Pancreas (tissue), 10 donors: Measurements from ENCODE around the gene USP44. TPM values are rescaled to one million over a fixed set of nuclear protein-coding genes. Genes with fewer than 3 reads are reported as not detected.

Source experiments
- ATAC-seq, 4 donors: fragments of 200-7000 bp; cut with Tn5 transposase; one replicate each; pipeline versions ENCODE4 v1.8.0 to v1.9.1; 2020; ENCODE audit warnings: mild to moderate bottlenecking in 4 of 4, moderate library complexity in 4 of 4
- DNase-seq, 6 donors: peaks; one replicate each; pipeline ENCODE4 v3.0.0-alpha.2; 2020
- FAIRE-seq: peaks from 2 replicates; lab custom pipeline; 2012; peaks lifted over from hg19 to GRCh38; lab: Jason Lieb, UNC
- H3K27ac ChIP-seq, 4 donors: fragments of 200-600 bp; sonication (generic); 1 replicate in 3 of 4; 2 replicates in 1 of 4; pipeline versions ENCODE4 v1.5.0 to v1.8.0; 2020
- H3K27me3 ChIP-seq, 4 donors: fragments of 200-600 bp; one replicate each; pipeline ENCODE4 v1.8.0; 2021
- H3K36me3 ChIP-seq, 3 donors: fragments of 200-600 bp; sonication (generic) in 1 of 3; one replicate each; pipeline versions ENCODE4 v1.5.0 to v1.8.0; 2020 to 2021
- H3K4me1 ChIP-seq, 3 donors: fragments of 200-600 bp; one replicate each; pipeline ENCODE4 v1.8.0; 2021
- H3K4me3 ChIP-seq, 4 donors: fragments of 200-600 bp; sonication (generic) in 2 of 4; one replicate each; pipeline versions ENCODE4 v1.5.0 to v1.8.0; 2020 to 2021
- H3K9me3 ChIP-seq, 4 donors: fragments of 200-600 bp; one replicate each; pipeline ENCODE4 v1.8.0; 2021
- CTCF ChIP-seq, 4 donors: fragments of 200-600 bp; sonication (generic) in 3 of 4; IDR thresholded peaks; one replicate each; pipeline versions ENCODE4 v1.5.0 to v1.8.0; 2021; ENCODE audit warnings: antibody characterized with exemption in 4 of 4
- WGBS, 2 donors: extraction: QIAGEN DNeasy Blood & Tissue Kit; methylation state at CpG; one replicate each; pipeline ENCODE4 v1.1.7; 2013; 5-methylcytosine and 5-hydroxymethylcytosine counted together
- intact Hi-C, 3 donors: fragments of 100-400 bp; cut with DNase I; formaldehyde crosslinking; loops; one replicate each; pipeline versions ENCODE4 v1.11.1 to v1.14.2; 2022
- polyA plus RNA-seq, 2 donors: library from polyadenylated mRNA; stranded (reverse); fragments of 200-250 nt; gene quantifications; one replicate each; pipeline ENCODE4 v1.2.3, GENCODE V29; 2013
- total RNA-seq, 6 donors: library from RNA; stranded (reverse); fragmentation: NEBNext Ultra II Directional in 4 of 6; extraction: Animal tissue kit (Norgen Biotek cat#: 25700) in 4 of 6; gene quantifications; one replicate each; pipeline versions ENCODE4 v1.2.1 to v1.2.4, GENCODE V29; 2021 to 2023
- donor health status: healthy with polysubstance abuse.
- donor health status: DM: no; HTN: no; CAD: no; lungs with moderate emphysema.
- donor health status: DM: no; HTN: no; CAD: no.
- donor health status: control.
- donor health status: control.
- donor health status: Bipolar disorder and iron deficiency.
- donor health status: DM: yes; HTN: yes; CAD: no.
- donor health status: DM: no; HTN: no; CAD: no.
- donor health status: DM: no; HTN: no; CAD: no.
- donor health status: DM: yes; HTN: yes; CAD: no.

USP44 gene
- total and polyA plus RNA-seq, 8 donors, result 2.1 to 4.3 (median 2.4) TPM

- no peaks in the 10 kb centered on the region for H3K9me3 ChIP-seq
- DNase-seq (no peak), FAIRE-seq (no peak), ATAC-seq (no peak)
- intact Hi-C loops, result no loop called here
- peaks cover 0 to 18% (median 16%) of the 10 kb centered on the region in 3 donors for H3K36me3 ChIP-seq
- H3K27me3 ChIP-seq, result no peaks in the 10 kb centered on the region
- no peak overlapping the region for H3K27ac ChIP-seq
- no peak for TF ChIP-seq CTCF (IDR thresholded peaks at IDR 0.05)
- peaks cover 0 to 9% (median 6%) of the 10 kb centered on the region in 3 donors for H3K4me1 ChIP-seq
- no peak overlapping the region for H3K4me3 ChIP-seq
Measured at GRCh38 chr12:95517246-95517645, 34.0 kb downstream of the USP44 start.

GRCh38 chr12:95516757-95517156 lies 34.5 kb downstream of the USP44 start:
- ATAC-seq, result no peak
- TF ChIP-seq CTCF (IDR thresholded peaks at IDR 0.05), result no peak

GRCh38 chr12:95515197-95515596 lies 36.1 kb downstream of the USP44 start:
- peaks cover 0 to 28% (median 26%) of the 10 kb centered on the region in 3 donors for H3K36me3 ChIP-seq
- H3K4me3 ChIP-seq, result no peak overlapping the region
- TF ChIP-seq CTCF (IDR thresholded peaks at IDR 0.05), result no peak
- FAIRE-seq (no peak), DNase-seq (no peak), ATAC-seq (no peak)
- peaks cover 0 to 9% (median 6%) of the 10 kb centered on the region in 3 donors for H3K4me1 ChIP-seq
- H3K27me3 ChIP-seq, result no peaks in the 10 kb centered on the region
- intact Hi-C loops, result no loop called here
- no peaks in the 10 kb centered on the region for H3K9me3 ChIP-seq
- no peak overlapping the region for H3K27ac ChIP-seq
- WGBS, 2 donors, result 95 to 99% methylated on average over 3 of the region's 3 CpGs

More at GRCh38 chr12:95516757-95517156, 34.5 kb downstream of the USP44 start:
- H3K4me3 ChIP-seq, result no peak overlapping the region
- no peak overlapping the region for H3K27ac ChIP-seq
- no peaks in the 10 kb centered on the region for H3K27me3 ChIP-seq
- DNase-seq (no peak), FAIRE-seq (no peak)
- H3K36me3 ChIP-seq, result peaks cover 0 to 23% (median 21%) of the 10 kb centered on the region in 3 donors
- no peaks in the 10 kb centered on the region for H3K9me3 ChIP-seq
- peaks cover 0 to 9% (median 6%) of the 10 kb centered on the region in 3 donors for H3K4me1 ChIP-seq
- intact Hi-C loops, result no loop called here

GRCh38 chr12:95513599-95513998 lies 37.7 kb downstream of the USP44 start:
- Histone ChIP-seq H3K4me1 (peaks cover 0 to 9% (median 6%) of the 10 kb centered on the region in 3 donors), H3K36me3 (peaks cover 0 to 34% (median 28%) of the 10 kb centered on the region in 3 donors), H3K4me3 (no peak overlapping the region), H3K9me3 (no peaks in the 10 kb centered on the region), H3K27ac (no peak overlapping the region), H3K27me3 (no peaks in the 10 kb centered on the region)
- DNase-seq (no peak), FAIRE-seq (no peak), ATAC-seq (no peak)
- intact Hi-C loops, result no loop called here
- WGBS, 2 donors, result 96 to 98% methylated on average over 5 of the region's 5 CpGs
- no peak for TF ChIP-seq CTCF (IDR thresholded peaks at IDR 0.05)

- Histone ChIP-seq H3K27ac (no peak overlapping the region), H3K36me3 (peaks cover 0 to 34% (median 28%) of the 10 kb centered on the region in 3 donors), H3K4me1 (peaks cover 0 to 9% (median 7%) of the 10 kb centered on the region in 3 donors), H3K4me3 (no peak overlapping the region), H3K27me3 (no peaks in the 10 kb centered on the region), H3K9me3 (no peaks in the 10 kb centered on the region)
- DNase-seq, result no peak
- no peak for FAIRE-seq
- 91 to 100% methylated on average over 1 of the region's 1 CpG for WGBS, 2 donors
- intact Hi-C loops, result no loop called here
- ATAC-seq, result no peak
- no peak for TF ChIP-seq CTCF (IDR thresholded peaks at IDR 0.05)
Measured at GRCh38 chr12:95511977-95512376, 39.3 kb downstream of the USP44 start.
